Endothelial cell of umbilical vein (primary cell): Measurements from ENCODE around the gene MAF. TPM values are rescaled to one million over a fixed set of nuclear protein-coding genes. Genes with fewer than 3 reads are reported as not detected.

ENCODE experiments used
- BruUV-seq: library from RNA; stranded (reverse); fragments of 400-500 nt; replicated peaks from 2 replicates; lab custom pipeline; 2021; lab: Mats Ljungman, UMichigan
- CTCF ChIA-PET: fragments of 300-600, 350-600 bp; sonication (Branson Sonifier 250); formaldehyde crosslinking; loops from one replicate; lab custom pipeline; 2021; ENCODE audit warnings: antibody characterized with exemption, inconsistent platforms; lab: Charles Lee
- POLR2A ChIA-PET: fragments of 300-600, 350-600 bp; sonication (Branson Sonifier 250); formaldehyde crosslinking; loops from one replicate; lab custom pipeline; 2021; ENCODE audit warnings: antibody characterized with exemption, inconsistent platforms; lab: Charles Lee
- DNase-seq: peaks from one replicate; pipeline ENCODE4 v3.0.0-alpha.2; 2011; ENCODE audit warnings: low read depth, low spot score
- FAIRE-seq: peaks from 2 replicates; lab custom pipeline; 2011; peaks lifted over from hg19 to GRCh38; lab: Jason Lieb, UNC
- H2AFZ ChIP-seq: 2 replicates; pipeline ENCODE4 v1.6.0; 2012; ENCODE audit warnings: low read depth, low read length, control low read depth, inconsistent platforms
- H3K27ac ChIP-seq: 2 replicates; pipeline ENCODE4 v1.5.1; 2011; ENCODE audit warnings: low read depth, mild to moderate bottlenecking, control low read depth, low read length, moderate library complexity; ENCODE audit not compliant: insufficient read depth
- H3K27me3 ChIP-seq, 2 experiments: 2 replicates each; pipeline versions ENCODE4 v1.6.0 to v1.6.1; 2011; ENCODE audit warnings: low read length in 2 of 2, mixed read lengths in 1 of 2; ENCODE audit not compliant: control insufficient read depth in 2 of 2, insufficient read depth in 2 of 2
- H3K36me3 ChIP-seq, 2 experiments: 2 replicates in 1 of 2; 3 replicates in 1 of 2; pipeline ENCODE4 v1.5.1; 2011; ENCODE audit warnings: low read length in 2 of 2, mild to moderate bottlenecking in 1 of 2, moderate library complexity in 1 of 2; ENCODE audit not compliant: control insufficient read depth in 2 of 2, insufficient read depth in 2 of 2; ENCODE audit errors: extremely low read depth in 1 of 2
- H3K4me1 ChIP-seq: 3 replicates; pipeline ENCODE4 v1.5.1; 2011; ENCODE audit warnings: mild to moderate bottlenecking, low read length; ENCODE audit not compliant: control insufficient read depth, insufficient read depth; ENCODE audit errors: extremely low read depth
- H3K4me2 ChIP-seq: 2 replicates; pipeline ENCODE4 v1.6.1; 2011; ENCODE audit warnings: low read length, control low read depth, mixed read lengths; ENCODE audit not compliant: insufficient read depth
- H3K4me3 ChIP-seq, 3 experiments: fragments of 200-600 bp in 1 of 3; sonication (generic), shearing (Covaris generic) in 1 of 3; replicated peaks in 1 of 3; 2 replicates each; pipeline ENCODE4 v1.5.1; 2011 to 2016; ENCODE audit warnings: control low read depth in 3 of 3, low read length in 3 of 3, mild to moderate bottlenecking in 2 of 3, inconsistent platforms in 1 of 3, low read depth in 1 of 3, moderate library complexity in 1 of 3; ENCODE audit not compliant: insufficient read depth in 1 of 3
- H3K79me2 ChIP-seq: 2 replicates; pipeline ENCODE4 v1.6.0; 2012; ENCODE audit warnings: low read length, inconsistent platforms; ENCODE audit not compliant: control insufficient read depth, insufficient read depth
- H3K9ac ChIP-seq: replicated peaks from 2 replicates; pipeline ENCODE3; 2011; ENCODE audit warnings: low read length, control low read depth; ENCODE audit not compliant: insufficient read depth; ENCODE audit errors: extremely low read depth
- H3K9me1 ChIP-seq: replicated peaks from 3 replicates; pipeline ENCODE4 v1.6.0; 2011; ENCODE audit warnings: mild to moderate bottlenecking, low read length; ENCODE audit not compliant: control insufficient read depth, insufficient read depth; ENCODE audit errors: extremely low read depth
- H3K9me3 ChIP-seq: replicated peaks from 2 replicates; pipeline ENCODE4 v1.5.1; 2012; ENCODE audit warnings: low read length, inconsistent platforms; ENCODE audit not compliant: control insufficient read depth, insufficient read depth
- H4K20me1 ChIP-seq: replicated peaks from 2 replicates; pipeline ENCODE3; 2011; ENCODE audit warnings: mild to moderate bottlenecking, low read length; ENCODE audit not compliant: control insufficient read depth, insufficient read depth; ENCODE audit errors: extremely low read depth
- EZH2 ChIP-seq: IDR thresholded peaks from 2 replicates; pipeline ENCODE4 v1.6.1; 2012; ENCODE audit warnings: borderline replicate concordance, low read depth, mild to moderate bottlenecking, moderate library complexity, low read length, inconsistent platforms; ENCODE audit not compliant: severe bottlenecking
- FOS ChIP-seq: IDR thresholded peaks from 2 replicates; pipeline ENCODE4 v1.6.1; 2011; ENCODE audit warnings: mild to moderate bottlenecking, low read length, moderate library complexity, borderline replicate concordance; ENCODE audit not compliant: insufficient read depth
- GATA2 ChIP-seq: IDR thresholded peaks from 2 replicates; pipeline ENCODE4 v1.7.0; 2011; ENCODE audit warnings: low read depth, mild to moderate bottlenecking, moderate library complexity, mixed read lengths, low read length; ENCODE audit not compliant: insufficient read length, insufficient read depth
- JUN ChIP-seq: IDR thresholded peaks from 2 replicates; pipeline ENCODE4 v1.6.1; 2011; ENCODE audit warnings: borderline replicate concordance, low read depth; ENCODE audit not compliant: insufficient read length, insufficient read depth
- MYC ChIP-seq: IDR thresholded peaks from one replicate; pipeline ENCODE4 v1.6.1; 2011; ENCODE audit warnings: mild to moderate bottlenecking, low read depth, low read length
- POLR2A ChIP-seq: IDR thresholded peaks from 2 replicates; pipeline ENCODE4 v1.6.1; 2012; ENCODE audit warnings: low read depth, mild to moderate bottlenecking, control low read depth, low read length
- POLR2AphosphoS5 ChIP-seq: IDR thresholded peaks from 2 replicates; pipeline ENCODE4 v1.6.1; 2012; ENCODE audit warnings: low read depth, mild to moderate bottlenecking, control low read depth, low read length, moderate library complexity; ENCODE audit not compliant: insufficient read depth
- dilution Hi-C: fragments of 300-500 bp; cut with MboI; formaldehyde crosslinking; loops from one replicate; pipeline ENCODE4 v1.15.0; 2019; ENCODE audit warnings: low sequenced_read_pairs; ENCODE audit not compliant: extremely low pct_ligation_motif_present
- intact Hi-C: fragments of 100-400 bp; cut with micrococcal nuclease; formaldehyde crosslinking; loops from one replicate; pipeline ENCODE4 v1.10.0; 2022
- polyA plus RNA-seq, 4 experiments: library from polyadenylated mRNA; depleted of rRNA in 3 of 4; stranded (reverse) in 3 of 4; unstranded in 1 of 4; fragments of >200 nt; gene quantifications; 2 replicates each; pipeline versions ENCODE4 v1.2.1 to v1.2.3, GENCODE V29; 2011 to 2012; ENCODE audit warnings: missing spikeins in 1 of 4
- total RNA-seq: library from RNA; stranded (reverse); gene quantifications from 2 replicates; pipeline ENCODE4 v1.2.3, GENCODE V29; 2021
- TF ChIP-seq, protein P1 (sequence below), 2 donors: IDR thresholded peaks; 1 replicate in 1 of 2; 2 replicates in 1 of 2; pipeline ENCODE4 v1.5.1; 2011; ENCODE audit warnings: low read length in 2 of 2, mild to moderate bottlenecking in 2 of 2, moderate library complexity in 2 of 2, control low read depth in 1 of 2, inconsistent platforms in 1 of 2, low read depth in 1 of 2; ENCODE audit not compliant: insufficient read depth in 1 of 2; ENCODE audit errors: extremely low read depth in 1 of 2
- TF ChIP-seq, protein P2 (sequence below): IDR thresholded peaks from 2 replicates; pipeline ENCODE4 v1.6.1; 2011; ENCODE audit not compliant: insufficient read depth, insufficient read length

Gene MAF
- total and polyA plus RNA-seq, 2 donors (not counting 3 experiments of a cell fraction or from before 2014, with no cell fraction given) = 0.04 to 0.33 TPM

DNA sequence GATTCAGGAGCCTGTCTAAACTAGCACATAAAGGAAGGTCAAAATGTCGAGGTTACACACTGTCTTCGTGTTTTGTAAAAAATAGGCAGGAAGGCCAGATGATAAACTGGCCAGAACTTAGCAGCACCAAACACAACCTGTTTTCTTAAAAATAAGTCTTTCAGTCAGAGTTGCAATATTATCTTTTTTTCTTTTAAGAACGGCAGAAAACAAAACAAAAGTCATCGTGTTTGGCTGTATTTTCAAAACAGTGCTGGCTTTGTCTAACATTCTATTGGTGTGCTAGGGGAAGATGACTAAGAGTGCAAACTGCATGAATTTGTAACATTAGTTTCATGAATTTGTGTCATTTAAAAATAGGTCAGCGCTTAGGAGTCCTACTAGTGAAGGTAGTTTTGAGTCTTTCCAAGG, 5.3 kb downstream of the MAF start:
- H3K4me3 ChIP-seq = no peak overlapping the region
- BruUV-seq = no TSS peak
- ChIA-PET POLR2A (no interaction called here), CTCF (no interaction called here)
- no peaks in the 10 kb centered on the region for H4K20me1 ChIP-seq
- no peak overlapping the region for H3K4me2 ChIP-seq
- H2AFZ ChIP-seq = no peak overlapping the region
- no peak for DNase-seq
- no peaks in the 10 kb centered on the region for H3K9me1 ChIP-seq
- dilution Hi-C loops (no loop called here), intact Hi-C loops (no loop called here)
- no peak for FAIRE-seq
- H3K4me1 ChIP-seq = no peaks in the 10 kb centered on the region
- no peaks in the 10 kb centered on the region for H3K9me3 ChIP-seq
- no peak overlapping the region for H3K9ac ChIP-seq
- no peak overlapping the region for H3K27ac ChIP-seq
- H3K36me3 ChIP-seq = no peaks in the 10 kb centered on the region
- no peaks in the 10 kb centered on the region for H3K79me2 ChIP-seq
- TF ChIP-seq POLR2AphosphoS5 (no peak), POLR2A (no peak), MYC (no peak), FOS (no peak), JUN (no peak), EZH2 (no peak), GATA2 (no peak)
- TF ChIP-seq, protein P1, sequence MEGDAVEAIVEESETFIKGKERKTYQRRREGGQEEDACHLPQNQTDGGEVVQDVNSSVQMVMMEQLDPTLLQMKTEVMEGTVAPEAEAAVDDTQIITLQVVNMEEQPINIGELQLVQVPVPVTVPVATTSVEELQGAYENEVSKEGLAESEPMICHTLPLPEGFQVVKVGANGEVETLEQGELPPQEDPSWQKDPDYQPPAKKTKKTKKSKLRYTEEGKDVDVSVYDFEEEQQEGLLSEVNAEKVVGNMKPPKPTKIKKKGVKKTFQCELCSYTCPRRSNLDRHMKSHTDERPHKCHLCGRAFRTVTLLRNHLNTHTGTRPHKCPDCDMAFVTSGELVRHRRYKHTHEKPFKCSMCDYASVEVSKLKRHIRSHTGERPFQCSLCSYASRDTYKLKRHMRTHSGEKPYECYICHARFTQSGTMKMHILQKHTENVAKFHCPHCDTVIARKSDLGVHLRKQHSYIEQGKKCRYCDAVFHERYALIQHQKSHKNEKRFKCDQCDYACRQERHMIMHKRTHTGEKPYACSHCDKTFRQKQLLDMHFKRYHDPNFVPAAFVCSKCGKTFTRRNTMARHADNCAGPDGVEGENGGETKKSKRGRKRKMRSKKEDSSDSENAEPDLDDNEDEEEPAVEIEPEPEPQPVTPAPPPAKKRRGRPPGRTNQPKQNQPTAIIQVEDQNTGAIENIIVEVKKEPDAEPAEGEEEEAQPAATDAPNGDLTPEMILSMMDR (IDR thresholded peaks at IDR 0.05; ENCODE audit: extremely low read depth in 1 of 2, insufficient read depth in 1 of 2, low read depth in 1 of 2, low read length in 2 of 2) = no peak
- TF ChIP-seq, protein P2, sequence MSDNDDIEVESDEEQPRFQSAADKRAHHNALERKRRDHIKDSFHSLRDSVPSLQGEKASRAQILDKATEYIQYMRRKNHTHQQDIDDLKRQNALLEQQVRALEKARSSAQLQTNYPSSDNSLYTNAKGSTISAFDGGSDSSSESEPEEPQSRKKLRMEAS = no peak
- peaks cover 11 to 21% of the 10 kb centered on the region in 2 experiments for H3K27me3 ChIP-seq
